ENCODE results near the gene PAMR1.

- no peak for TF ChIP-seq CTCF (IDR thresholded peaks at IDR 0.05)
- TF ChIP-seq POLR2AphosphoS5 (IDR thresholded peaks at IDR 0.05) = no peak
- TF ChIP-seq POLR2A (IDR thresholded peaks at IDR 0.05; ENCODE audit: low read depth) = no peak
Observed at GRCh38 chr11:35414311-35414710, 111.1 kb downstream of the PAMR1 start.

Data from esophagus muscularis mucosa (tissue), 3 donors.